Tongue (tissue), 2 donors: ENCODE measurements around the gene CFAP70. TPM values are rescaled to one million over a fixed set of nuclear protein-coding genes. Genes with fewer than 3 reads are reported as not detected.
"Not testable (repeated sequence)": the region's sequence is repeated elsewhere in the genome, so short reads cannot be mapped to it uniquely, and the experiment has no call there.

Experiments
- DNase-seq: peaks from one replicate; pipeline ENCODE4 v3.0.0-alpha.2; 2015
- total RNA-seq: library from RNA; depleted of rRNA; stranded (reverse); fragments of >200 nt; gene quantifications from one replicate; pipeline ENCODE4 v1.2.3, GENCODE V29; 2014

CFAP70 gene
- total RNA-seq, 1 donor from 2014 or later, result 1.8 TPM

DNA sequence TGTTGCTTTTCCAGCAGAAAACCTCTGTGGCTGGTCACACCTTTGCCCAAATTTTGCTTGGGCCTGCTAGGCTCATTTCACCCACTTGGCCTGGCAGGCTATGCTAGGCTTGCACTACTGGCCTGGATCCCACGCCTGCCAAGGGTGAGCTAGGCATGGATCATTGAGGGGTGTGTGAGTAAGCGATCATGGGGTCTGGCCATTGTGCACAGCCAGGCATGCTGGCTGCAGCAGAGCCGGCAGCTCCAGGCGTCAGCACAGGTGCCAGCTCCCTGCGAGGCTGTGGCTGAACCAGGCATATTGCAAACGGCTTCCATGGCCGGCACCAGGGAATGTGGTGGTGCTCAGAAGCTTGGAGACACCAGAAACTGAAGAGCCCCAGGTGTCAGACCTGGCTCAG lies 19.2 kb downstream of the CFAP70 start:
- no peak for DNase-seq

GRCh38 chr10:73338801-73339368 lies 19.8 kb downstream of the CFAP70 start:
- DNase-seq, result no peak

GRCh38 chr10:73333202-73333601 lies 25.5 kb downstream of the CFAP70 start:
- no peak for DNase-seq

- no peak for DNase-seq
Measured at GRCh38 chr10:73332379-73332778, 26.3 kb downstream of the CFAP70 start.

- DNase-seq, result not testable (repeated sequence)
Measured at GRCh38 chr10:73328523-73328922, 30.1 kb downstream of the CFAP70 start.

GRCh38 chr10:73325290-73325689 lies 33.4 kb downstream of the CFAP70 start:
- DNase-seq, result not testable (repeated sequence)

GRCh38 chr10:73323582-73323981 lies 35.1 kb downstream of the CFAP70 start:
- DNase-seq, result not testable (repeated sequence)

DNA sequence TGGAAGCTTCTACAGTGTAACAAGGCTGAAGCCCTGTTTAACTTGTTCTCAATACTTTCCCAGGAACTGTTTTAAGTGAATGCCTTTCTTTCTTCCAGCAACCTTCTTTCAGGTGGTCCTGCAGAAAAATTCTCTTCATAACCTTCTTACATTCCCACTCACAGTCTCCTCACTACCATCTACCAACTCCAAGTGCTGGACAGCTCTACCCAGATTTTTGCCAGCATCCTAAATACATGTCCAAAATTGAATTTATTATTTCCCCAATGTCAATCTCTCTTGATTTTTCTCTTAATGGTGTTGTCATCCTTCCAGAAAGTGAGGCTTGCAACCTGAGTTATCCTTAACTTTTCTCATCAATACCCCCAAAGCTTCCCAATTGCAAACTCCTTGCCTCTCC lies 48.2 kb downstream of the CFAP70 start:
- DNase-seq, result no peak

- no peak for DNase-seq
Measured at GRCh38 chr10:73307203-73307800, 51.4 kb downstream of the CFAP70 start.

DNA sequence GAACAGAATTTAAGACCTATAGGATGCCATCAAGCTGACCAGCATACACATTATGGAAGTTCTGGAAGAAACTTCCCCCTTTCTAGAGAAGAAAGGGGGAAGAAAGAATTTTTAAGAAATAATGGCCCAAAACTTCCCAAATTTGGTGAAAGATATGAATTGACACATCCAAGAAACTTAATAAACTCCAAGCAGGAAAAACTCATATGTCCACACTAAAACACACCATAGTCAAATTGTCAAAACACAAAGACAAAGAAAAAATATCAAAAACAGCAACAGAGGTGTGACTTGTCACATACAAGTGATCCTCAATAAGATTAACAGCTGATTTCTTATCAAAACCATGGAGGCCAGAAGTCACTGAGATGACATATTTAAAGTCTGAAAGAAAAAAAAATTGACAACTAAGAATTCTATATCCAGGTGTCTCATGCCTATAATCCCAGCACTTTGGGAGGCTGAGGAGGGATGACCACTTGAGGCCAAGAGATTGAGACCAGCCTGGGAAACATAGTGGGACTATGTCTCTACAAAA lies 52.4 kb downstream of the CFAP70 start:
- DNase-seq, result no peak

DNA sequence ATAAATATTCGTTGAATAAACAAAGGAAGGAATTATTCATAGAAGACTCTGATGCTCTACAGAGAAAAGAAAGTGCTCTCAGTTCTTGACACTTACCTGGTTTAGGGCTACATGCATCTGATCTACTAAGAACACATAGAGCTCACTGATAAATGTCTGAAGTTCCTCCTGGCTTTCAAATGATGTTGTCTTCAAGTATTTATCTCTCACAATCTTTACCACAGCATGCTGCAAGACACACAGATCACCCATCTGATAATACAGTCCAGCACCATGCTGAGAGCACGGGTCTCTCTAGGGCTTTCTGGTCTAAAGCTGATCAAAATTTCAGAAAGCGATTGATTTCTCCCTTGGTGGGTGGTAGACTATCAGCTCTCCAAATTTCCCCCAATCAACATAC lies 61.7 kb downstream of the CFAP70 start:
- DNase-seq, result no peak

- DNase-seq, result no peak
Measured at GRCh38 chr10:73293461-73293860, 65.2 kb downstream of the CFAP70 start.

DNA sequence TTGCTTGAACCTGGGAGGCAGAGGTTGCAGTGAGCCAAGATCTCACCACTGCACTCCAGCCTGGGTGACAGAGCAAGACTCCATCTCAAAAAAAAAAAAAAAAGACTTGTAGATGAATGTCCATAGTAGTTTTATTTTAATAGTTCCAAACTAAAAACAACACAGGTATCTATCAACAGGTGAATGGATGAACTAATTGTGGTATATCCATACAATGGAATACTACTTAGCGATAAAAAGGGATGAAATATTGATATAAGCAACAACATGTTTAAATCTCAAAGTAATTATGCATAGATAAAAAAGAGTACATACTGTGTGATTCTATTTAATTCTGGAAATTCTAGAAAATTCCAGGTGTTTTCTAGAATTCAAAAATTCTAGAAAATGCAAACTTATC lies 68.7 kb downstream of the CFAP70 start:
- no peak for DNase-seq

- no peak for DNase-seq
Measured at GRCh38 chr10:73287441-73287840, 71.2 kb downstream of the CFAP70 start.

DNA sequence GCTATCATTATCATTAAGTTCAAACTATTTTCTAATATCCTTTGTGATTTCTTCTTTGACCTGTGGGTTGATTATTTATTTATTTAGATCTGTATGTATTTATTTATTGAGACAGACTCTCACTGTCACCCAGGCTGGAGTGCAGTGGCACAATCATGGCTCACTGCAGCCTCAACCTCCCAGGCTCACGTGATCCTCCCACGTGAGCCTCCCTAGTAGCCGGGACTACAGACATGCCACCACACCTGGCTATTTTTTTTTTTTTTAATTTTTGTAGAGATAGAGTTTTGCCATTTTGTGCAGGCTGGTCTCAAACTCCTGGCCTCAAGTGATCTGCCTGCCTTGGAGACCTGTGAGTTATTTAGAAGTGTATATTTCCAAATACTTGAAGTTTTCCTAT lies 77.6 kb downstream of the CFAP70 start:
- no peak for DNase-seq

- DNase-seq, result no peak
Measured at GRCh38 chr10:73264423-73264822, 94.2 kb downstream of the CFAP70 start.

- DNase-seq, result peak; percentile 18
Measured at GRCh38 chr10:73263693-73264347, 94.8 kb downstream of the CFAP70 start.

DNA sequence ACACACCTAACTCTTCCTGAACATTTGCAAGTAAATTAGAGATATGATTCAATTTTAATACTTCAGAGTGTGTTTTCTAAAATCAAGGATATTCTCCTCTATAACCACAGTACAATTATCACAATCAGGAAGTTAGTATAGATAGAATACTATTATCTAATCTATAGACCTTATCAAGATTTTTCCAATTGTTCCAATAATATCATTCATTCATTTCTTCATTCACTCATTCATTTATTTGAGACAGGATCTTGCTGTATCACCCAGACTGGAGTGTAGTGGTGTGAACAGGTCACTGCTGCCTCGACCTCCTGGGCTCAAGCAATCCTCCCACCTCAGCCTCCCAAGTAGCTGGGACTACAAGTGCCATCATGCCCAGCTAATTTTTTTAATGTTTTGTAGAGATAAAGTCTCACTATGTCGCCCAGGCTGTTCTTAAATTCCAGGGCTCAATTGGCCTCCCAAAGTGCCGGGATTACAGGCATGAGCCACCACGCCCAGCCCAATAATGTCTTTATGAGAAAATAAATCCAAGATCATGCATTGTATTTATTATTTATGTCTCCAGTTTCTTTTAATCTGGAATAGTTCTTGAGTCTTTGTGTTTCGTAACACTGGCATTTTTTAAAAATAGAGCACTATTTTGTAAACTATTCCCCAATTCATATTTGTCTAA lies 95.6 kb downstream of the CFAP70 start:
- no peak for DNase-seq

DNA sequence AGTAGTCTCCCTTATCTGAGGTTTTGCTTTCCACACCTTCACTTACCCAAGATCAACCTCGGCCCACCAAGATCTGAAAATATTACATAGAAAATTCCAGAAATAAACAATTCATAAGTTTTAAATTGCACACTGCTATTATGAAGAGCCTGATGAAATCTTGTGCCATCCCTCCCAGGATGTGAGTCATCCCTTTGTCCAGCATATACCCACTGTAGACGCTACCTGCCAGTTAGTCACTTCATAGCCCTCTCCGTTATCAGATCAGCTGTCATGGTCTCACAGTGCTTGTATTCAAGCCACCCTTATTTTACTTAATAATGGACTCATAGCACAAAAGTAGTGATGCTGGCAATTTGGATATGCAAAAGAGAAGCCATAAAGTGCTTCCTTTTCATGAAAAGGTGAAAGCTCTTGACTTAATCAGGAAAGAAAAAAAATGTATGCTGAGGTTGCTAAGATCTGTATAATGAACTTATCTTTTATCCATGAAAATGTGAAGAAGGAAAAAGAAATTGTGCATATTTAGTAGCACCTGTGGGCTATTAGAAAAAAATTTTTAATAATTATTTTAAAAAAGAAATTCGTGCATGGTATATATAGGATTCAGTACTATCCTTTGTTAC lies 96.4 kb downstream of the CFAP70 start:
- DNase-seq, result no peak

DNA sequence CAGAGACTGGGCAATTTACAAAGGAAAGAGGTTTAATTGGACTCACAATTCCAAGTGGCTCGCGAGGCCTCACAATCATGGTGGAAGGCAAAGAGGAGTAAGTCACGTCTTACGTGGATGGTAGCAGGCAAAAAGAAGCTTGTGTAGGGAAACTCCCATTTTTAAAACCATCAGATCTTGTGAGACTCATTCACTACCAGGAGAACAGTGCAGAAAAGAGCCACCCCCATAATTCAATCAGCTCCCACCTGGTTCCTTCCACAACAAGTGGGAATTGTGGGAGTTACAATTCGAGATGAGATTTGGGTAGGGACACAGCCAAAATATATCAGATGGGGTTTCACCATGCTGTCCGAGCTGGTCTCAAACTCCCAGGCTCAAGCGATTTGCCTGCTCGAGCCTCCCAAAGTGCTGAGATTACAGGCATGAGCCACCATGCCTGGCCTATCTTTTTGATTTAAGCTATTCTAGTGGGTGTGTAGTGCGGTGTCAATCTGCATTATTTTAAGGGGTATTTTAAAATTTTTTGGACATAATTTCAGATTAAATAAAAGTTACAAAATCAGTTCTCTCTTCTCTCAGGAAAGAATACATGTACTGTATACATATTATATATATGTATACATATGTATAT lies 97.2 kb downstream of the CFAP70 start:
- DNase-seq, result no peak

DNA sequence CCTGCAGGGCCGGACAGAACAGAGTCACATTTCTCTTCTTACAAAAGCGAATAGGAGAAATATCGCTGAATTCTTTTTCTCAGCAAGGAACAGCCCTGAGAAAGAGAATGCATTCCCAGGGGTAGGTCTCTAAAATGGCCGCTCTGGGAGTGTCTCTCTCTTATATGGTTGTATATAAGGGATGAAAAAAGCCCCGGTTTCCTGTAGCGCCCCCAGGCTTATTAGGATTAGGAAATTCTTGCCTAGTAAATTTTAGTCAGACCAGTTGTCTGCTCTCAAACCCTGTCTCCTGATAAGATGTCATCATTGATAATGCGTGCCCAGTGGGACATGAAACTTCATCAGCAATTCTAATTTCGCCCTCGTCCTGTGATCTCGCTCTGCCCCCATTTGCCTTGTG lies 100.1 kb downstream of the CFAP70 start:
- not testable (repeated sequence) for DNase-seq

- peak; percentile 3 for DNase-seq
Measured at GRCh38 chr10:73253225-73253555, 105.5 kb downstream of the CFAP70 start.
